Spleen (tissue), 11 donors: ENCODE data around the gene TMEM208. TPM values are rescaled to one million over a fixed set of nuclear protein-coding genes. Genes with fewer than 3 reads are reported as not detected.

ENCODE experiments used
- DNase-seq: peaks from one replicate; pipeline ENCODE4 v3.0.0-alpha.2; 2020
- H3K27ac ChIP-seq, 8 donors: fragments of 200-600 bp; sonication (generic) in 7 of 8; 1 replicate in 4 of 8; 2 replicates in 4 of 8; pipeline versions ENCODE4 v1.5.0 to v1.8.0; 2016 to 2021; ENCODE audit warnings: inconsistent platforms in 4 of 8, mild to moderate bottlenecking in 4 of 8, moderate library complexity in 1 of 8
- H3K27me3 ChIP-seq, 7 donors: fragments of 200-600 bp; sonication (generic) in 6 of 7; replicated peaks in 1 of 7; 1 replicate in 4 of 7; 2 replicates in 3 of 7; pipeline versions ENCODE4 v1.5.0 to v1.8.0; 2016 to 2021; ENCODE audit warnings: inconsistent platforms in 3 of 7, mild to moderate bottlenecking in 1 of 7
- H3K36me3 ChIP-seq, 6 donors: fragments of 200-600 bp; sonication (generic) in 5 of 6; 1 replicate in 4 of 6; 2 replicates in 2 of 6; pipeline versions ENCODE4 v1.5.0 to v1.8.0; 2016 to 2021; ENCODE audit warnings: inconsistent platforms in 2 of 6
- H3K4me1 ChIP-seq, 6 donors: fragments of 200-600 bp; sonication (generic) in 5 of 6; 1 replicate in 3 of 6; 2 replicates in 3 of 6; pipeline versions ENCODE4 v1.5.0 to v1.8.0; 2016 to 2021; ENCODE audit warnings: inconsistent platforms in 3 of 6
- H3K4me3 ChIP-seq, 8 donors: fragments of 200-600 bp; sonication (generic) in 7 of 8; 1 replicate in 4 of 8; 2 replicates in 4 of 8; pipeline versions ENCODE4 v1.5.0 to v1.8.0; 2016 to 2021; ENCODE audit warnings: inconsistent platforms in 4 of 8, mild to moderate bottlenecking in 4 of 8, moderate library complexity in 2 of 8
- H3K9me3 ChIP-seq, 8 donors: fragments of 200-600 bp; sonication (generic) in 7 of 8; 1 replicate in 4 of 8; 2 replicates in 4 of 8; pipeline versions ENCODE4 v1.5.0 to v1.8.0; 2016 to 2021; ENCODE audit warnings: inconsistent platforms in 4 of 8
- CTCF ChIP-seq, 11 experiments: fragments of 200-600 bp in 7 of 11; fragments of 450-650 bp in 4 of 11; sonication (generic) in 4 of 11; IDR thresholded peaks in 8 of 11; conservative IDR thresholded peaks in 3 of 11; 1 replicate in 7 of 11; 2 replicates in 4 of 11; pipeline versions ENCODE4 v1.4.0 to v1.8.0; 2016 to 2021; ENCODE audit warnings: antibody characterized with exemption in 11 of 11, inconsistent platforms in 4 of 11, mild to moderate bottlenecking in 1 of 11
- POLR2A ChIP-seq, 3 donors: fragments of 450-650 bp; IDR thresholded peaks; one replicate each; pipeline ENCODE4 v1.5.1; 2017; ENCODE audit warnings: antibody characterized with exemption in 3 of 3, mild to moderate bottlenecking in 1 of 3
- POLR2AphosphoS5 ChIP-seq, 3 donors: sonication (generic); formaldehyde crosslinking; IDR thresholded peaks; one replicate each; pipeline ENCODE4 v1.5.1; 2017; ENCODE audit warnings: antibody characterized with exemption in 3 of 3
- WGBS, 5 donors: extraction: QIAGEN DNeasy Blood & Tissue Kit in 3 of 5; methylation state at CpG; one replicate each; pipeline versions ENCODE4 v1.1.5 to v1.1.7; 2013 to 2018; 5-methylcytosine and 5-hydroxymethylcytosine counted together
- intact Hi-C: fragments of 100-400 bp; cut with DNase I; formaldehyde crosslinking; loops from one replicate; pipeline ENCODE4 v1.15.0; 2023; ENCODE audit warnings: low total_unique reads
- polyA plus RNA-seq, 3 donors: library from polyadenylated mRNA; stranded (reverse); fragments of 200-250 nt; gene quantifications; one replicate each; pipeline ENCODE4 v1.2.1, GENCODE V29; 2013
- total RNA-seq, 7 donors: library from RNA; depleted of rRNA in 3 of 7; stranded (reverse); fragments of >200 nt in 3 of 7; fragmentation: NEBNext Ultra II Directional in 4 of 7; extraction: Animal tissue kit (Norgen Biotek cat#: 25700) in 4 of 7; gene quantifications; one replicate each; pipeline versions ENCODE4 v1.1.0 to v1.2.1, GENCODE V29; 2016 to 2021
- donor health status: healthy with polysubstance abuse.
- donor health status: DM: no; HTN: no; CAD: no; lungs with moderate emphysema.
- donor health status: DM: no; HTN: no; CAD: no.
- donor health status: Bipolar disorder and iron deficiency.
- donor health status: healthy.
- donor health status: DM: no; HTN: no; CAD: no.
- donor health status: DM: yes; HTN: yes; CAD: no.

Gene TMEM208
- total and polyA plus RNA-seq, 10 donors: 28.1 to 68.7 (median 35.8) TPM

GRCh38 chr16:67191411-67191994 is 35.4 kb upstream of the TMEM208 start:
- H3K27me3 ChIP-seq: peaks cover 0 to 15% (median 0%) of the 10 kb centered on the region in 7 donors
- H3K27ac ChIP-seq: peak overlapping the region; percentile 33 to 95 (median 84)
- DNase-seq: no peak
- peak overlapping the region; percentile 73 to 99 (median 98) for H3K4me3 ChIP-seq
- intact Hi-C loops: no loop called here
- H3K36me3 ChIP-seq: peaks cover 0 to 49% (median 27%) of the 10 kb centered on the region in 6 donors
- no peak for TF ChIP-seq POLR2A (IDR thresholded peaks at IDR 0.05)
- TF ChIP-seq CTCF (IDR thresholded peaks at IDR 0.05 in 8 of 11, conservative IDR thresholded peaks at IDR 0.05 in 3 of 11): no peak
- no peak for TF ChIP-seq POLR2AphosphoS5 (IDR thresholded peaks at IDR 0.05)
- 22 to 33% (median 26%) methylated on average over 9 of the region's 9 CpGs for WGBS, 5 donors
- no peaks in the 10 kb centered on the region for H3K9me3 ChIP-seq
- peaks cover 29 to 87% (median 52%) of the 10 kb centered on the region in 6 donors for H3K4me1 ChIP-seq

GRCh38 chr16:67191995-67192681 is 34.8 kb upstream of the TMEM208 start, which contains the start of gene E2F4:
Gene E2F4 (plus strand): TSS chr16:67192155. CDS start chr16:67192228, 73 bp downstream.
- Histone ChIP-seq H3K36me3 (peaks cover 0 to 49% (median 33%) of the 10 kb centered on the region in 6 donors), H3K27ac (peak within 1 kb of the TSS; percentile 33 to 95 (median 84)), H3K4me3 (peak within 1 kb of the TSS; percentile 73 to 99 (median 98)), H3K4me1 (peaks cover 29 to 87% (median 51%) of the 10 kb centered on the region in 6 donors), H3K9me3 (no peaks in the 10 kb centered on the region), H3K27me3 (peaks cover 0 to 8% (median 0%) of the 10 kb centered on the region in 7 donors)
- intact Hi-C loops: no loop called here
- peak; percentile 99 for DNase-seq
- 0 to 1% (median 1%) methylated on average over 26 to 54 of the region's 54 CpGs for WGBS, 5 donors
- TF ChIP-seq POLR2A (IDR thresholded peaks at IDR 0.05) (peak in 2 of 3 donors; percentile 49 to 62), POLR2AphosphoS5 (IDR thresholded peaks at IDR 0.05) (peak; percentile 96 to 99 (median 97)), CTCF (IDR thresholded peaks at IDR 0.05 in 8 of 11, conservative IDR thresholded peaks at IDR 0.05 in 3 of 11) (peak in 2 of 11 experiments; percentile 9 to 35)

GRCh38 chr16:67192781-67193361 is 34.1 kb upstream of the TMEM208 start:
- no peak for DNase-seq
- intact Hi-C loops: no loop called here
- Histone ChIP-seq H3K27me3 (peaks cover 0 to under 1% (median 0%) of the 10 kb centered on the region in 7 donors), H3K27ac (peak overlapping the region in 6 of 8 donors; percentile 33 to 95 (median 86)), H3K4me3 (peak overlapping the region; percentile 73 to 99 (median 98)), H3K9me3 (no peaks in the 10 kb centered on the region), H3K4me1 (peaks cover 29 to 87% (median 51%) of the 10 kb centered on the region in 6 donors), H3K36me3 (peaks cover 0 to 50% (median 41%) of the 10 kb centered on the region in 6 donors)
- WGBS, 5 donors: 16 to 39% (median 29%) methylated on average over 17 of the region's 17 CpGs
- TF ChIP-seq POLR2AphosphoS5 (IDR thresholded peaks at IDR 0.05): no peak
- no peak for TF ChIP-seq POLR2A (IDR thresholded peaks at IDR 0.05)
- TF ChIP-seq CTCF (IDR thresholded peaks at IDR 0.05 in 8 of 11, conservative IDR thresholded peaks at IDR 0.05 in 3 of 11): no peak
